Mesothelial cell of epicardium (in vitro differentiated cells): ENCODE measurements around the gene CLDN19. TPM values are rescaled to one million over a fixed set of nuclear protein-coding genes. Genes with fewer than 3 reads are reported as not detected.

Source experiments
- DNase-seq, 2 experiments: peaks; one replicate each; pipeline ENCODE4 v3.0.0; 2021; ENCODE audit warnings: low spot score in 2 of 2; ENCODE audit not compliant: unreplicated experiment in 2 of 2
- H3K27ac Mint-ChIP-seq: 2 replicates; pipeline ENCODE4 v1.8.0; 2021; ENCODE audit warnings: mixed read lengths
- H3K27me3 Mint-ChIP-seq: 2 replicates; pipeline ENCODE4 v1.8.0; 2021; ENCODE audit warnings: low read depth, mixed read lengths
- H3K36me3 Mint-ChIP-seq: 2 replicates; pipeline ENCODE4 v1.8.0; 2021; ENCODE audit warnings: mixed read lengths
- H3K4me1 Mint-ChIP-seq: 2 replicates; pipeline ENCODE4 v1.8.0; 2021; ENCODE audit warnings: mixed read lengths
- H3K4me3 Mint-ChIP-seq: 2 replicates; pipeline ENCODE4 v1.8.0; 2021; ENCODE audit warnings: mild to moderate bottlenecking, moderate library complexity, mixed read lengths
- H3K9me3 Mint-ChIP-seq: 2 replicates; pipeline ENCODE4 v1.8.0; 2021; ENCODE audit warnings: mixed read lengths
- total RNA-seq: library from RNA; stranded (reverse); gene quantifications from 3 replicates; pipeline ENCODE4 v1.2.1, GENCODE V29; 2021
- TF ChIP-seq, protein P1 (sequence below): fragments of 200-600 bp; sonication (generic); IDR thresholded peaks from one replicate; pipeline ENCODE4 v1.5.0; 2021; ENCODE audit warnings: antibody characterized with exemption; ENCODE audit not compliant: unreplicated experiment

Gene CLDN19
- total RNA-seq, 1 donor from 2014 or later: 1.6 TPM

- Mint-ChIP-seq H3K4me1 (peaks cover 6% of the 10 kb centered on the region), H3K36me3 (peaks cover 41% of the 10 kb centered on the region), H3K27ac (no peak overlapping the region), H3K4me3 (no peak overlapping the region), H3K27me3 (no peaks in the 10 kb centered on the region), H3K9me3 (no peaks in the 10 kb centered on the region)
- TF ChIP-seq, protein P1, sequence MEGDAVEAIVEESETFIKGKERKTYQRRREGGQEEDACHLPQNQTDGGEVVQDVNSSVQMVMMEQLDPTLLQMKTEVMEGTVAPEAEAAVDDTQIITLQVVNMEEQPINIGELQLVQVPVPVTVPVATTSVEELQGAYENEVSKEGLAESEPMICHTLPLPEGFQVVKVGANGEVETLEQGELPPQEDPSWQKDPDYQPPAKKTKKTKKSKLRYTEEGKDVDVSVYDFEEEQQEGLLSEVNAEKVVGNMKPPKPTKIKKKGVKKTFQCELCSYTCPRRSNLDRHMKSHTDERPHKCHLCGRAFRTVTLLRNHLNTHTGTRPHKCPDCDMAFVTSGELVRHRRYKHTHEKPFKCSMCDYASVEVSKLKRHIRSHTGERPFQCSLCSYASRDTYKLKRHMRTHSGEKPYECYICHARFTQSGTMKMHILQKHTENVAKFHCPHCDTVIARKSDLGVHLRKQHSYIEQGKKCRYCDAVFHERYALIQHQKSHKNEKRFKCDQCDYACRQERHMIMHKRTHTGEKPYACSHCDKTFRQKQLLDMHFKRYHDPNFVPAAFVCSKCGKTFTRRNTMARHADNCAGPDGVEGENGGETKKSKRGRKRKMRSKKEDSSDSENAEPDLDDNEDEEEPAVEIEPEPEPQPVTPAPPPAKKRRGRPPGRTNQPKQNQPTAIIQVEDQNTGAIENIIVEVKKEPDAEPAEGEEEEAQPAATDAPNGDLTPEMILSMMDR: no peak
- no peak for DNase-seq
Observed at GRCh38 chr1:42773420-42773819, 33.4 kb upstream of the CLDN19 start.

DNA sequence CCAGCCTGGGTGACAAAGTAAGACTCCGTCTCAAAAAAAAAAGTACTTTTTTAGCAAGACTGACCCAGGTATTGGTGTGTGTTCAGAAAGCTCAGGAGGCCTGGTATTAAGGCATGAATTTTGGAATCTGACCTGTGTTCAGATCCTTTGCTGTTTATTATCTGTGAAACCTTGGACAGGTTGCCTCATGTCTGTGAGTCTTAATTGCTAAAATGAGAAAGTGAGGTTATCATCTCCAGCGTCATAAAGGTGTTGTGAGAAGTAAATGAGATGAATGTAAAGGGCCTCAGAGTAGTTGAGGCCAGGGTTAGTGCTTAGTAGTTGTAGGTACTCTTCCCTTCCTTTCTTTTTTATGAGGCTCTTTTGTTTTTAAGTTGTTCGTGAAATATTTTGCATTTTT, 29.8 kb upstream of the CLDN19 start:
- Mint-ChIP-seq H3K36me3 (peaks cover 8% of the 10 kb centered on the region), H3K9me3 (no peaks in the 10 kb centered on the region), H3K27ac (no peak overlapping the region), H3K4me1 (peaks cover 13% of the 10 kb centered on the region), H3K27me3 (no peaks in the 10 kb centered on the region), H3K4me3 (peak overlapping the region; percentile 18)
- DNase-seq: no peak
- TF ChIP-seq, protein P1: no peak

- Mint-ChIP-seq H3K27ac (peak overlapping the region; percentile 86), H3K27me3 (no peaks in the 10 kb centered on the region), H3K4me1 (peaks cover 13% of the 10 kb centered on the region), H3K4me3 (no peak overlapping the region), H3K36me3 (peaks cover 7% of the 10 kb centered on the region), H3K9me3 (no peaks in the 10 kb centered on the region)
- TF ChIP-seq, protein P1: no peak
- no peak for DNase-seq
Observed at GRCh38 chr1:42768172-42768571, 28.1 kb upstream of the CLDN19 start.

- H3K36me3 Mint-ChIP-seq: peaks cover 7% of the 10 kb centered on the region
- no peak overlapping the region for H3K4me3 Mint-ChIP-seq
- no peaks in the 10 kb centered on the region for H3K9me3 Mint-ChIP-seq
- DNase-seq: no peak
- peaks cover 13% of the 10 kb centered on the region for H3K4me1 Mint-ChIP-seq
- TF ChIP-seq, protein P1: no peak
- H3K27me3 Mint-ChIP-seq: no peaks in the 10 kb centered on the region
- H3K27ac Mint-ChIP-seq: peak overlapping the region; percentile 86
Observed at GRCh38 chr1:42767510-42768000, 27.5 kb upstream of the CLDN19 start.

DNA sequence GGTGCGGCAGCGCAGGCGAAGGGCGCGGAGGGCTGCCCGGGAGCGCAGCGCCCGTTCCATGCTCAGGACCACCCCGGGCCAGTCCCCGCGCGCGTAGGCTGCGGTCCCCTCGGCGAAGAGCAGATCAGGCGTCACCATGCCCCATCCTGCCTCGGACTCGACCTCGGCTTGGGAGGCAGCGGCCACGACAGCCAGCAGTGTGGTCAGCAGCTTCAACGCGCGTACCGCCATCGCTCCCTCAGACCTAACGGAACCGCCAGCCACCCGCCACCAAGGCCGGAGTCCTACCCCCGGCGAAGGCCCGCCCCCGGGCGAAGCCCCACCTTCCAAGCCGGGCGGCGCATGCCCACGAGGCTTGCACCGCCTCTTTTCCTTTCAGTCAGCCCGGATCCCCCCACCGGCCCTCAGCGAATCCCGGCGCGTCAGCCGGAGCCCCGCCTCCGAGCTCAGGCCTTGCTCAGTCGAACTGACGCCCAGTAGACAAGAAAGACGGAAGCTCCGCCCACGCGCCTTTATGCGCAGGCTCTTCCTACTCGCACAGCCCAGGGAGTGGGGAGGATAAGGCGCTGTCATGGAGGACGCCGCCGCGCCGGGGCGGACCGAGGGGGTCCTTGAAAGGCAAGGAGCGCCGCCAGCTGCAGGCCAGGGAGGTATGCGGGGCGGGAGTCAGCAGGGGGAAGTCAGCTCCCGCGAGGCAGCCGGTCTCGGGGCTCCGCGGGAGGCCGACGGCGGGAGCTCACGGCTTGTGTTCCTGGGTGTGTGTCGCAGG, 26.9 kb upstream of the CLDN19 start, which contains the start of the genes C1orf50 and P3H1:
Gene C1orf50 (plus strand): TSS at position 509 of the 769 bp plus-strand sequence. CDS start 63 bp downstream, at position 572.
Gene P3H1 (minus strand): TSS at position 288 of the 769 bp plus-strand sequence. CDS start 57 bp downstream, at position 231.
- H3K27me3 Mint-ChIP-seq: no peaks in the 10 kb centered on the region
- TF ChIP-seq, protein P1: no peak
- peaks cover 7% of the 10 kb centered on the region for H3K36me3 Mint-ChIP-seq
- peaks cover 13% of the 10 kb centered on the region for H3K4me1 Mint-ChIP-seq
- no peak within 1 kb of the TSS for H3K4me3 Mint-ChIP-seq
- peak; percentile 99 for DNase-seq
- H3K27ac Mint-ChIP-seq: peak within 1 kb of the TSS; percentile 92
- H3K9me3 Mint-ChIP-seq: no peaks in the 10 kb centered on the region
